CD4-positive, alpha-beta T cell treated with Interferon alpha-2 for 1 hour (primary cell): ENCODE measurements around the gene SMG7.
A peak's percentile ranks its signal among the peaks of the same experiment; 100 is the strongest.

Experiments
- DNase-seq, 2 donors: peaks; one replicate each; pipeline ENCODE4 v3.0.0-alpha.2; 2020 to 2022

SMG7 gene

DNA sequence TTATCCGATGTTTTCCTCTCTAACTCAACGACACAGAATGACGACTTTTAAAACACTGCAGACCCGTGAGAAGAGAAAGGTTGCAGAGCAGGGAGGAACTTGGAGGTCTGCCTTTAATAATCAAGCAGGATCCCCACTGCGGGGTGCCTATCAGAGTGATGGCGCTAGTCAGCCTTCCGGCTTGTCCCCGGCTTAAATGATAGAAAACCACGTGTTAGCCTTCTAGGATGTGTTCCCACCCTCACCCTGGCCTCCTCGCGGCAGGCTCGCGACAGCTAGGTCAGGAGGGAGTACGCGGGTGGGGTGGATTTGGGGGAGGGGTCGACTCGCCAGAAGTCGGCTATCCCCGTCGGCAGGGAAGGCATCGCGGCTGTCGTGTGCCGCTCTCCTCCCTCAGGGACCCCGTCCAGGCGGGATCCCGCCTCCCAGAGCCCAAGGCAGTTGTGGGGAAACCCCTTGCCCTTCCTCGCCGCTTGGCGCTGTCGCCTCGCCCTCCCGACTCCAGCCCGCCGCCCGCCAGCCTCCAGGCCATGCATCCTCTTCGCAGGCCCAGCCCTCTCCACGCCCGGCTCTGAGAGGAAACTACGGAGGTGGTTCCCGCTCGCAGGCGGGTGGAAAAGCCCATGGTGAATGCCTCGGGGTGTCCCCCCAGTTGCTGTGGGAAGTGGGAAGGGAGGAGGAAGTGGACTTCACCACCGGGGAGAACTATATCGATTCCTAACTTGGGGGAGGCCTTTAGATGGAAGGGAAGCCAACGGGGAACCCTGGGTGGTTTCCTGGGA, 1.1 kb upstream of the SMG7 start:
- peak; percentile 77 to 84 for DNase-seq

DNA sequence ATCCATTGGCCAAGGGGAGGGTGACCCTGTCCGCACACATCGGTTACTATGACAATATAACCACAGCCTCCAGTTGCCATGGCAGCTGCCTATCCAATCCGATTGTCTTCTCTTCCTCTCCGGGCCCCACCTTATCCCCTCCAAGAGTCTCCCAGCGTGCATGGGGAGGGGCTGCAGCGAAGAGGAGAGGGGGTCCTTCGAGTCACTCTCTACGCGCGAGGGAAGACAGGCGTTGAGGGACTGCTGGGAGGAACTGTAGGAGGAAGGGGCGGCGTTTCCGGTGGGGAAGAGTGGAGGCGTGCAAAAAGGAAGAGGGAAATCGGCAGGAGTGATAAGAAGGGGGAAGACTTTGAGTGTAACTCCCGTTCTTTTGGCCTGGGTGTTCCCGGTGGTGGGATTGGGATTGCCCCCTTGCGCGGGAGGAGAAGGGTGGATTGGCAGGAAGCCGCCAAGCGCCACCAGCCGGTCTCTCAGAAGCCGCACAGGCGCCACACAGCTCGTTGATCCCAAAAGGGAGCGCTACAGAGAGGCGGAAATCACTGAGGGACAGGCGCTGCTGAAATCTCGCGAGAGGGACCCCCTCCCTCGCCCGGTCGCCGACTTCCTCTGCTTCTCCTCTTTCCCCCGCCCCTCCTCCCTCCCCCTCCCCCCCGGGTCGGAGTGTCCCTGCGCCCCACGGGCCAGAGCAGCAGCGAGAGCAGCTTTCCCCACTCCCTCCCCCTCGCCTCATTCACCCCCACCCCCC, 384 bp upstream of the SMG7 start:
- DNase-seq: peak; percentile 97 to 98

DNA sequence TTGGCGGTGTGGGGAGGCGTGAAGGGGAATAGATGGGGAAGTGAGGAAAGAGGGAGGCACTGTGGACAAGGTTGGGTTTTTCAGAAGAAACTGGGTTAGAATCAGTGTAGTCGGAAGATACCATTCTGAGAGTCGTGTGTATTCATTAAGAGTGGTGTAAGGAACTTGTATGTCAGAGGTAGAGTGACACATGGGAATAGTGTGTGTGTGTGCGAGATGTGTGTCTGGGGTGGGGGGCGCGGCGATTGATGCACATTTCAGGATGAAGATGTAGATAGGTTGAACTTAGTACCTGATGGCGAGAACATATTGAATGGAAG, 878 bp downstream of the SMG7 start:
- DNase-seq: no peak

DNA sequence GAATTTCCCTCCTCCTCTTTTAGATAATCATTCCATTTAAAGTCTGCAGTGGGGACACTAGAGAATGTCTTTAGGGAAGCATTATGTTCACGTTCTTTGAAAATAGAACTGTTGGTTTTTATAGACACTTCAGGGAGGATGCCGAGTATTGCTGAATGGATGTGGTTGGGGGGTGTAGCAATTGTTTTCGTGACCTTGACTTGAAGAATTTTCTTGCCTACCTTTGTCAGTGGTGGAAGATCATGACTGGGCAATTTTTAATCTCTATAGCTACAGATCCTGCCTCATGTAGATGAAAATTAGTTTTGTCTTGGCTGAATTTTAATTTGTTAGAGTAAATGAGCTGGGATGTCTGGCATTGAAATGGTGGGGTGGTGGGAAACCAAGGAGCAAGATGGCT, 3.8 kb downstream of the SMG7 start:
- DNase-seq: no peak

DNA sequence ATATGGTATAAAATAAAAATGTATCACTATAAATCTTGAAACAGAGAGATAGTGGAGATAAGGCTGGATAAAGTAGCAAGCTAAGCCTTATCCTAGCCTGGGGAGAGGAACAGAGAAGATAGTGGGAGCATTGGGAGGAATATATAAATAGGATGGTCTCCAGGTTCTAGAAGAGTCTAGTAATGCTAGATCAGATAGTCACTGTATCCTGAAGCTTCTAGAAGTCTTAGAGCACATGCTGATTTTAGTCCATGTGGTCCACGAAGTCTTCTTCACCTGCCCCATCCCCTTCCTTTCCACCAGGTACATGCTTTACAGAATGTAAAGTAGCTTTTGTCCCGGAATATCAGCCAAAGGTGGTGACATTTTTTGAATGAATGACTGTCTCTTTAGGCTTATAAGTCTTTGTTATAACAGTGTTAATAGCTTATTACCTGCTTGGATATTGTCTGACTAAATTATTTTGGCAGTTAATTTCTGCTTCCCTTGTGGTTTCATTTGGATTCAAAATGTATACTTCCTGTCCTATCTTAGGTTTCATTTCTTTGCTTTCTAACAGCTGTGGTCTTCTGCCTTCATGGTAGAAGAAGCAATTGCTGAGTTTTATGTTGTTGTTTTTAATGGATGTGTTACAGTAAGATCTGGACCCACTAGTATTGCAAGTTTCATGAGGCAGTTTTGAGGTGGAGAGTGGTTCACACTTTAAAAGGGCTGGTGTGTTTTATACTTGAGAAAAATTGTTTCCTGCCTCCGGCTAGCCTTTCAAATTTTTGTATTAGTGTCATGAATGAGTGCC, 5.9 kb downstream of the SMG7 start:
- DNase-seq: peak in 1 of 2 donors; percentile 48

DNA sequence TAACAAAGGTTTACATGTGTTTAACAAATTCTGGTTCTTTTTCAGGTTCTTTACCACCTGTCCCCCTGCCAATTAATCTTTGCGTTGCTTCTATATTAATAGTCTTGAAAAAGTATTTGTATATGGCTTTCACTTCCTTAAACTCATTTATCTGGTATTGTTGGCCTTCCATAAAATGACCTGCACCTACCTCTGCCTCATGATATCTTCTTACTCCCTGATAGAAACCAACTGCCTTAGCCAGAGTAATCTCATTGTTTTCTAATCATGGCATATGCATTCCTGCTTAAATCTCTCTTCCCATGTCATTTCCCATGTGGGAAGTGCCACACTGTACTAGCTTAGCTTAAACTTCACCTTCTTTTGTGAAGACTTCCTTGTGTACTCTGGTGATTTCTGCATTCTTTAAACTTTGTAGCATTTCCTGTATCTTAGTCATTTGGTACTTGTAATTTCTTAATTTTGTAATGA, 8.7 kb downstream of the SMG7 start:
- no peak for DNase-seq

DNA sequence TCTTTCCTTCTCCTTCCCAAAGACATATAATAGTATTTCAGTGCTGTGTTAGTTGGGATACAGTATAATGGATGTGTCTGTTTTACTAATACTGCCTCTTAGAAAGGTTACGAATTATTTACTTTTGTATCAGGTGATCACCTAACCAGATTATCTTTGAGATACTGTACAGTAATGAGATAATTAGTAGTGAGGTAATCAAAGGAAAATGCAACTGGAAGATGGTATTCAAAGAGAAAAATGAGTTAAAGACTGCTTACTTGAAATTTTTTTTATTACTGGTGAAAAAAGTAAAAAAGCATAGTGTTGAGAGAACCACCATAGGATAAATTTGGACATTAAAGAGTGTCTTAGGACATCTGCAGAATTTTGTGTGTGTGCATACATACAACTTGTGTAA, 10.9 kb downstream of the SMG7 start:
- no peak for DNase-seq

DNA sequence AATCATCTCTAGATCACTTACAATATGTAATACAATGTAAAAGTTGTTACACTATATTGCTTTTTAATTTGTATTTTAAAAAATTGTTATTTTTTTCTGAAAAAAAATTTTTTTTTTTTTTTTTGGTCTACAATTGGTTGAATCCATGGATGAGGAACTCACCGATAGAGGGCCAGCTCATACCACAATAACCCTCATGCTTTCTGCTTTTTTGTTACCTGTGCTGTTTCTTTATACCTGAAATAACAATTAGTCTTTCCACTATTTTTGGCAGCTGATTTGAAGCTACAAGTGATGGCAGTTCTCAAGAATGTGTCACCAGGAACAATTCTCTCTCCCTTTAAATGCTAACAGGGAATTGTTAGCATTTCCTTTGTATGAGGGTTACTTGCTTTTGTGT, 12.0 kb downstream of the SMG7 start:
- DNase-seq: no peak

DNA sequence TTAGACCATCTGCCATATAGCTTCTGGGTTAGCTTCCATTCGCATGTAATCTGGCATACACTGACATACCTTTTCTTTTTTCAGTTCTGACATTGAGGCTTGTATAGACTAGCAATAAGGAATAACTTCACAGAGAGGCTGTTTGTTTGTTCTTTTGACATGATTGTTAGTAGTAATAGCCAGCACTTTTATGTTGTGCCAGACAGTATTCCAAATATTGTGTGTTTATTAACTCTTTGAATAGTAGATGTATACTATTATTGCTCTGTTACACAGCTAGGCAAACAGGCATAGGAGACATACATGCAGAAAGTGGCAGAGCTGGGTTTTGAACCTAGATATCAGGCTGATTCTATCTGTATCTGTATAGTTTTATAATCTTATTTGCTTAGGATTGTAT, 12.6 kb downstream of the SMG7 start:
- no peak for DNase-seq

DNA sequence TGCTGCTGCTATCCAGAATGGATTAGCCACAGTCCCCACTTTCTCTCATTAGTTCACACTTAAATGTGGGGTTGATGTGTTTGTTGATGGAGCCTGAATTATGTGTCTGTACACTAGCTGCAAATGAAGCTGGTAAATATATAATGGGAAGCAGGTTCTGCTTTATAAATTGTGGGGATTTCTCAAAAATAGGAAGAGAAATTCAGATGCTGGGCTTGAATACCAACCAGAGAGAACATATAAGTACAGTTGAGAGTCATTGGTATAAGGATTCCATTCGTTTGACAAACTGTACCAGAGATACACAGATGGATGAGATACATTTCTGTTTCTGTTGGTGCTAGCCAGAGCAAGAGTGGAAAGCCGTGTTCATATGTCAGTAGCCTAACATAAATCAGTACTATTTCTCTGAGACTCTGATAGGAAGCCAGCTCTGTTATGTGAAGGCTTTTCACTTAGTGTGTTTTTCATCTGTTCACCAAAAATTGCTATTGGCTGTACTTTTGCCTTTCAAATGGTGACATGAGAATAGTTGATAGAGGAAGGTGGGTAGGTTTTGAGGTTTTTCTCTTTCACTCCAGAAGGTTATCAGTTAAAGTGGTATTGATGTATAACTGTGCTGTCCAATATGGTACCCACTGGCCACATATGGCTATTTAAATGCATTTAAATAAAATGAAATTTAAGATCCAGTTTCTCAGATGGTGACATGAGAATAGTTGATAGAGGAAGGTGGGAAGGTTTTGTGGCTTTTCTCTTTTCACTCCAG, 15.6 kb downstream of the SMG7 start:
- no peak for DNase-seq

DNA sequence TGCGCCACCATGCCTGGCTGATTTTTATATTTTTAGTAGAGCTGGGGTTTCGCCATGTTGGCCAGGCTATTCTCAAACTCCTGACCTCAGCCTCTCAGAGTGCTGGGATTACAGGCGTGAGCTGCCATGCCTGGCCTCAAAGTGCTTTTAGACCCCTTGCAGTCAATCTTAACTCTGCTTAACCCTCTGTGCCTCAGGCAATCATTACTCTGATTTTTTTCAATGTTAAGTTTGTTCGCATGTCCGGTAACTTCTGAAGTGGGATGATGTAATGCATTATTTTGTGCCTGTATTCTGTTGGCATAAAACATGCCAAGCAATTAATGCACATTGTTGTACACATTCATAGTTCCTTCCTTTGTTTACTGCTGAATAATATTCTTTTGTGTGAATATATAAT, 18.6 kb downstream of the SMG7 start:
- DNase-seq: no peak

DNA sequence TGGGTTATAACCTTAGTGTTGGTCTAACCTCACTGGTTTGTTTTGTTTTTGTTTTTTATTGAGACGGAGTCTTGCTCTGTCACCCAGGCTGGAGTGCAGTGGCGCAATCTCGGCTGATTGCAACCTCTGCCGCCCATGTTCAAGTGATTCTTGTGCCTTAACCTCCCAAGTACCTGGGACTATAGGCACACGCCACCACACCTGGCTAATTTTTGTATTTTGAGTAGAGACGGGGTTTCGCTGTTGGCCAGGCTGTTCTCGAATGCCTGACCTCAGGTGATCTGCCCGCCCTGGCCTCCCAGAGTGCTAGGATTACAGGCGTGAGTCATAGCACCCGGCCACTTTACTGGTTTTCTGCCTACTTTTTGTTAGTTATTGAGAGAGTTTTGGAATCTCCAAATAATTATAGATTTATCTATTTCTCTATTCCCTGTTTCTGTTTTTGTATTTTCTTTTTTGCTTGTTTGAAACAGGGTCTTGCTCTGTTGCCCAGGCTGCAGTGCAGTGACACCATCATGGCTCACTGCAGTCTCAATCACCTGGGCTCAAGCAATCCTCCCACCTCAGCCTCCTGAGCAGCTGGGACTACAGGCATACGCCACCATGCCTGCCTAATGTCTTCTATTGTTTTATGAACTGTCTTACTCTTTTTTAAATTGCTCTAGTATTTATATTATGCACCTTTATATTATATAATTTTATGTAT, 21.4 kb downstream of the SMG7 start:
- DNase-seq: no peak

DNA sequence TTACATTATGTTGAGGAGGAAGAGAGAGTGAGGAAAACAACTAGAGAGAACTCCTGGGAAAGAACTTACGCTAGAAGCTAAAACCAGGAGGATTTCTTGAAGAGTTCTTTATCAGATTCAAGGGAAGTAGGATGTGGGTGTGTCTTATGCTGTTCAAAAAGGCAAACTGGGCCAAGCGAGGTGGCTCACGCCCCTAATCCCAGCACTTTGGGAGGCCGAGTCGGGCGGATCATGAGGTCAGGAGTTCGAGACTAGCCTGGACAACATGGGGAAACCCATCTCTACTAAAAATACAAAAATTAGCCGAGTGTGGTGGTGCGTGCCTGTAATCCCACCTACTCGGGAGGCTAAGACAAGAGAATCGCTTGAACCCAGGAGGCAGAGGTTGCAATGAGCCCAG, 23.1 kb downstream of the SMG7 start:
- DNase-seq: no peak

DNA sequence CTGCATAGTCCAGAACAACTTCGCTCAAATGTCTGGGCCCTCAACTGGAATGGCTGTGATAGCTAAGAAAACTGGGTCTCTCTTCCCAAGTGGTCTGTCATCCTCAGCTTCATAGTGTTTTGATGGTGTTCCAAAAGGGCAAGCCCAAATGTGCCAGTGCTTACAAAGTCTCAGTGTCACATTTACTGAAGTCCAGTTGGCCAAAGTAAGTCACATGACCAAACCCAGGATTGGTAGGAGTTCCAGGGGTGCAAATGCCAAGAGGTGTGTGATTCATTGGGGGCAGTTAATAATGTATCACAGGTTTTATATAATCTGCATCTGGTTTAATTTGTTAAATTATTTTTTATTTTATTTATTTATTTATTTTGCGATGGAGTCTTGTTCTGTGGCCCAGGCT, 24.9 kb downstream of the SMG7 start:
- no peak for DNase-seq

DNA sequence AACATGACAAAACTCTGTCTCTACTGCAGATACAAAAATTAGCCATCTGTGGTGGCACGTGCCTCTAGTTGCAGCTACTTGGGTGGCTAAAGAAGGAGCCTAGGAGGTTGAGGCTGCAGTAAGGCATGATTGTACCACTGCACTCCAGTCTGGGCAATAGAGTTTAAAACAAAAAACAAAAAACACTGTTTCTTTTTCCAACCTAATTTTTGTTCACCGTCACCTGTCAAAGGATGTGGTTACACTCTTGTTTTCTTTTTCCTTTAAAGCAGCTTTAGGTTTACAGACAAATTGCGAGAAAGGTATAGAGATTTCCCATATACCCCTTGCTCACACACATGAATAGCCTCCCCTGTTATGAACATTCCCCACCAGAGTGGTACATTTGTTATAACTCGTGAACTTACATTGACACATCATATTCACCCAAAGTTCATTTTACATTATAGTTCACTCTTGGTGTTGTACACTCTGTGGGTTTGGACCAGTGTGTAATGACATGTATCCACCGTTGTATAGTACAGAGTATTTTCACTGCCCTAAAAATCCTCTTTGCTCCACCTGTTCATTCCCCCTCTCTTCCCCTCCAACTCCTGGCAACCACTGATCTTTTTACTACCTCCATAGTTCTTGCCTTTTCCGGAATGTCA, 26.2 kb downstream of the SMG7 start:
- peak in 1 of 2 donors; percentile 32 for DNase-seq

DNA sequence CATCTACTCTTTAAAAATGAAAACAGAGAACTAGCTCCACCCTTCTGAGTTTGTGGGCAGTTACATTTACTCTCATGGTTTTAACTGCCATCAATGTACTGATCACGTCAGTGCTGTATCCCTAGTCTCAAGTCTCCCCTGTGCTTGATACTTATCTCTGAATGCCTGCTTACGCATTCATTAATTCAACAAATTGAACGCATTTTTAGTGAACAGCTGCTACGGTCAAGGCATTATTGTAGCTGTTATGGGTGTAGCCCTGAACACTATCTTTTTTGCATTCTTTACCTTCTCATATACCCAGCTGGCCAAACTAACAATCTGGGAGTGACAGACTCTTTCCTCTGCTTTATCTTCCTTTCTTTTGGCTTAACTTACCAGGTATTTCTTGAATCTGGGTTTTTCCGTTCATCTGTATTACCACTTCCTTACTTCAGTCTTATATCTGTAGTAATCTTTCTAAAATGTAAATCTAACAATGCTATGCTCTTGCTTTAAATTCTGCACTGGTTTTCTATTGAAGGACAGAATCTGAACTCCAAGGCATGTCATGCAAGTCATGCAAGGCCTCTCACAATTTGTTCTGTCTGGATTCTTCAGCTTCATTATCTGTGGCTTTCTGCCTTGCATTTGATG, 33.3 kb downstream of the SMG7 start:
- DNase-seq: no peak

DNA sequence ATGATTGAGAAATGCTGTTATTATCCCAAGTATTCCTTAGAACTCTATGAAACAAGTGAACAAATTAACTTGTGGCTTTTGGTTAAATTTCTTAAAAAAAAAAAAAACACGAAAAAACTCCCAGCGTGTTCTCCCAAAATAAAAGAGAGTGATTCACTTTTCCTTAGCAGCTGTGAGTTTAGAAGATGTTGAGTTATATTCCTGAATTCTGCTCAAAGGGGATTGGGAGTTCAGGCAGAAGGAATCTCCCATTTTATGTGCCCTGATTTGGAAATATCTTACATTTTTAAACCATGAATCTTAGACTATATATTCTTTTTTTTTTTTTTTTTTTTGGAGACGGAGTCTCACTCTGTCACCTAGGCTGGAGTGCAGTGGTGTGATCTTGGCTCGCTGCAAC, 34.3 kb downstream of the SMG7 start:
- DNase-seq: no peak

DNA sequence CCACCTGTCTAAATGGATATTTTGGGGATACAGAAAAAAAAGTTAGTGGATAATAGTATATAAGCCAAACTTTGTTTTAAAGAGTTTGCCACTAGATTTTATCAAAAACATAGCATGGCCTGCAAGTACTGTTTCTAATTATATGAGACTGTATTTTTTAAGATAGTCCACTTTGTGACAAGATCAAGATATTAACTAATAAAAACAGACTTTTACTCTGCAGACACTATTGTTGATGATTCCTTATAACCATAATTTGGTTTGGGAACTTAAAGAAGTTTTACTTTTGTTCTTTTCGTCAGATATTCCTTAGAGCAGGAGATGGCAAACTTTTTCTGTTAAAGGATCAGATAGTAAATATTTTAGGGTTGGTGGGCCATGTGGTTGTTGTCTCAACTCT, 36.4 kb downstream of the SMG7 start:
- no peak for DNase-seq

DNA sequence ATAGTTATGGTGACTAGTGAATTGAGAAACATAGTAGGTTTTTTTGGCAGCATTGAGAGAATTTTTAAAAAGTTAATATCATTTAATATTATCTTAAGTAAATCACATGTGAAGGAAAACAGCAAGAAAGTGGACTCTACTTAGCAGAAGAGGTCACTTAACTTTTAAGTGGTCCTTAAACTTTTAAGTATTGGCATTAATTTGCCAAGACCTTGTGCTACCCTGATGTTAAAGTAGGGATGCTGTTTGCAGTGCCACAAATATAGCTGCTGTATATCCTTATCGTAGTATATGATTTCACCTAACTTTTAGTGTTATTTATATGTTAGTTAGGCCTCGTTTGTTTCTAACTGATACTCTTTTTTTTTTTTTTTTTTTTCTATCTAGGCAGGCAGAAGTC, 40.2 kb downstream of the SMG7 start:
- DNase-seq: no peak

DNA sequence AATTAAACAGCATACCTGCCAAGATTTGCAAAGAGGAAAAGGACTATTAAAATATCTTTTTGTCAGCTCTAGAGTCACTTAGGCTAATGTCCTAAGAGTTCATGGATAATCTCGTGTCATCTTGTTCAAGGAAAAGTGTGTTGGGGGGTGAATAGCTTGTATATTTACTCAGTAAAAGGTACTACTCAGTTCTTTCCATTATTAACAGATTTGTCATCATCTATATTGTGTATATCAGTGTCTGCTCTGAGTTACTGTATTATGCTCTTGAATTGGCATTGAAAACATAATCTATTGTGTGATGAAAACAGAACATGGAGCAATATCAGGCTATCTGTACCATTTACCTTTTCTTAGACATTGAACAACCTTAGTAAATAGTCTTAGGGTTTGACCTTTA, 41.9 kb downstream of the SMG7 start:
- no peak for DNase-seq

DNA sequence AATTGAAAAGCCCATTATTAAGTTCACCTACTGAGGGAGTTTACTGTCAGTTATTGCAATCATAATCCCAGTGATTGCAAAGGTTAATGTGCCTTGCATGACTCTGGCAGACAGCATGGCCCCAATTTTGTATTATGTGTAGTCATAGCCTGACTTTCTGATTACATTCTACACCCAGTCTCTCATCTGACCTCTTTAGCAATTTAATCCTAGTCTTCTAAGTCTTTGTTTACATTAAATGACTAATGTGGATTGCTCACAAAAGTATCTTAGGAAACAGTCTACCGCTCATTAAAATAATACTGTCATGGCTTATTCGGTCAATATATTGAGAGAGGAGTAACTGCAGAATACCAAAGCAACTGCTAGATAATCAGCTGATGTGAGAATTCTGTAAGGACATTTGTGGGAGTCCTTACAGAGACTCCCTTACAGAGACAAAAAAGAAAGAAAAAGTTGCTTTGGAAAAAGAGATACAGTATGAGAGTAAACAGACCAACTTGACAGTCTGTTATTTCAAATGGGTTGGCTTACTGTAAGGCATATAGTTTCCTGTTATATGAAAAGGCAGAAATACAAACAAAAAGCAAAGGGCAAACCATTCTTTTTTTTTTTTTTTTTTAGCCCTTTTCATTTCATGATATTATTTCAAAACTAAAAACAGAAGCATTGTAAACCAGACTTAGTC, 42.8 kb downstream of the SMG7 start:
- DNase-seq: no peak
